Smooth muscle cell (in vitro differentiated cells): Measurements from ENCODE around the gene AK5. TPM values are rescaled to one million over a fixed set of nuclear protein-coding genes. Genes with fewer than 3 reads are reported as not detected.

Experiments used
- DNase-seq: peaks from one replicate; lab custom pipeline; 2025; ENCODE audit not compliant: unreplicated experiment; lab: John Stamatoyannopoulos, UW
- H2AFZ ChIP-seq: fragments of 200-600 bp; sonication (generic); 2 replicates; pipeline ENCODE4 v1.6.0; 2016; ENCODE audit warnings: antibody characterized with exemption, low read depth, mild to moderate bottlenecking
- H3F3A ChIP-seq: fragments of 200-600 bp; sonication (generic); 2 replicates; pipeline ENCODE4 v1.6.0; 2017; ENCODE audit warnings: antibody characterized with exemption, low read depth
- H3K27ac ChIP-seq: fragments of 200-600 bp; sonication (generic); 2 replicates; pipeline ENCODE4 v1.5.1; 2016; ENCODE audit warnings: low read depth, mild to moderate bottlenecking
- H3K27me3 ChIP-seq: fragments of 200-600 bp; sonication (generic); 2 replicates; pipeline ENCODE4 v1.6.1; 2016; ENCODE audit warnings: low read depth, mild to moderate bottlenecking
- H3K36me3 ChIP-seq: fragments of 200-600 bp; sonication (generic); 2 replicates; pipeline ENCODE4 v1.5.1; 2016; ENCODE audit warnings: low read depth
- H3K4me1 ChIP-seq: fragments of 200-600 bp; sonication (generic); 2 replicates; pipeline ENCODE4 v1.5.1; 2016; ENCODE audit warnings: low read depth
- H3K4me2 ChIP-seq: fragments of 200-600 bp; sonication (generic); 2 replicates; pipeline ENCODE4 v1.6.0; 2016; ENCODE audit warnings: mild to moderate bottlenecking
- H3K4me3 ChIP-seq: fragments of 200-600 bp; sonication (generic); 2 replicates; pipeline ENCODE4 v1.5.1; 2016; ENCODE audit warnings: mild to moderate bottlenecking
- H3K79me2 ChIP-seq: fragments of 200-600 bp; sonication (generic); 2 replicates; pipeline ENCODE4 v1.6.0; 2016; ENCODE audit warnings: low read depth, mild to moderate bottlenecking
- H3K9ac ChIP-seq: fragments of 200-600 bp; sonication (generic); 2 replicates; pipeline ENCODE4 v1.6.0; 2016; ENCODE audit warnings: low read depth
- H3K9me3 ChIP-seq: fragments of 200-600 bp; sonication (generic); replicated peaks from 2 replicates; pipeline ENCODE4 v1.5.1; 2016; ENCODE audit warnings: low read depth
- H4K20me1 ChIP-seq: fragments of 200-600 bp; sonication (generic); 2 replicates; pipeline ENCODE4 v1.6.0; 2016; ENCODE audit warnings: low read depth
- WGBS: methylation state at CpG from one replicate; pipeline ENCODE4 v1.1.7; 2016; ENCODE audit warnings: low lambda C conversion rate; 5-methylcytosine and 5-hydroxymethylcytosine counted together
- polyA plus RNA-seq: library from polyadenylated mRNA; unstranded; fragments of >200 nt; fragmentation: Nextera tagmentation; extraction: Ambion mirVana; gene quantifications from 2 replicates; pipeline ENCODE4 v1.2.1, GENCODE V29; 2016
- total RNA-seq: library from RNA; depleted of rRNA; stranded (reverse); fragments of >200 nt; gene quantifications from 2 replicates; pipeline ENCODE4 v1.2.3, GENCODE V29; 2014
- TF ChIP-seq, protein P1 (sequence below): fragments of 200-600 bp; sonication (generic); IDR thresholded peaks from 2 replicates; pipeline ENCODE4 v1.5.1; 2017; ENCODE audit warnings: borderline replicate concordance, mild to moderate bottlenecking, antibody characterized with exemption; ENCODE audit not compliant: insufficient read depth, poor library complexity, severe bottlenecking

The AK5 gene
- total and polyA plus RNA-seq, 2 experiments from 2014 or later, result 0.43 TPM; not detected in 1

DNA sequence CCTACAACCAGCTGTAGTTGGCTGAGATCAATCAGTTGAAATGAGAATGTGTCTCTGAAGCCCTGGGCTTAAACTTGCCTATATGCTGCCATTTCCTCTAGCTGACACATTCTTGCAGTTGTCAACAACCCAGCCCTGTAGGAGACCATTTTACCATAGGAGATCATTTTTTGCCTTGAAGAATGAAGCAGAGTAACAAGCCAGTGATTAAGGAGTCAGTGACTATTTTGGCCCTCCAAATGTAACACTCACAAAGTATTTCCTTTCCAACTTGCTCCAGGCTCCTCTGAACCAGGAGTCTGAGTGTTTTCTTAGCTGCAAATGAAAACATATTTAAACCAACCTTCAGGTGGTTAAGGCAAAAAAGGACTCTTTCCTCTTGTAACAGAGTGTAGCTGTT lies 217.1 kb downstream of the AK5 start:
- no peak for DNase-seq
- Histone ChIP-seq H3K36me3 (no peaks in the 10 kb centered on the region), H3K9me3 (no peaks in the 10 kb centered on the region), H3K4me1 (no peaks in the 10 kb centered on the region), H3K9ac (no peak overlapping the region), H3K27me3 (no peaks in the 10 kb centered on the region), H3K27ac (no peak overlapping the region), H3F3A (no peaks in the 10 kb centered on the region), H2AFZ (no peak overlapping the region), H4K20me1 (no peaks in the 10 kb centered on the region), H3K4me2 (no peak overlapping the region), H3K4me3 (no peak overlapping the region), H3K79me2 (no peaks in the 10 kb centered on the region)
- TF ChIP-seq, protein P1, sequence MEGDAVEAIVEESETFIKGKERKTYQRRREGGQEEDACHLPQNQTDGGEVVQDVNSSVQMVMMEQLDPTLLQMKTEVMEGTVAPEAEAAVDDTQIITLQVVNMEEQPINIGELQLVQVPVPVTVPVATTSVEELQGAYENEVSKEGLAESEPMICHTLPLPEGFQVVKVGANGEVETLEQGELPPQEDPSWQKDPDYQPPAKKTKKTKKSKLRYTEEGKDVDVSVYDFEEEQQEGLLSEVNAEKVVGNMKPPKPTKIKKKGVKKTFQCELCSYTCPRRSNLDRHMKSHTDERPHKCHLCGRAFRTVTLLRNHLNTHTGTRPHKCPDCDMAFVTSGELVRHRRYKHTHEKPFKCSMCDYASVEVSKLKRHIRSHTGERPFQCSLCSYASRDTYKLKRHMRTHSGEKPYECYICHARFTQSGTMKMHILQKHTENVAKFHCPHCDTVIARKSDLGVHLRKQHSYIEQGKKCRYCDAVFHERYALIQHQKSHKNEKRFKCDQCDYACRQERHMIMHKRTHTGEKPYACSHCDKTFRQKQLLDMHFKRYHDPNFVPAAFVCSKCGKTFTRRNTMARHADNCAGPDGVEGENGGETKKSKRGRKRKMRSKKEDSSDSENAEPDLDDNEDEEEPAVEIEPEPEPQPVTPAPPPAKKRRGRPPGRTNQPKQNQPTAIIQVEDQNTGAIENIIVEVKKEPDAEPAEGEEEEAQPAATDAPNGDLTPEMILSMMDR, result no peak

DNA sequence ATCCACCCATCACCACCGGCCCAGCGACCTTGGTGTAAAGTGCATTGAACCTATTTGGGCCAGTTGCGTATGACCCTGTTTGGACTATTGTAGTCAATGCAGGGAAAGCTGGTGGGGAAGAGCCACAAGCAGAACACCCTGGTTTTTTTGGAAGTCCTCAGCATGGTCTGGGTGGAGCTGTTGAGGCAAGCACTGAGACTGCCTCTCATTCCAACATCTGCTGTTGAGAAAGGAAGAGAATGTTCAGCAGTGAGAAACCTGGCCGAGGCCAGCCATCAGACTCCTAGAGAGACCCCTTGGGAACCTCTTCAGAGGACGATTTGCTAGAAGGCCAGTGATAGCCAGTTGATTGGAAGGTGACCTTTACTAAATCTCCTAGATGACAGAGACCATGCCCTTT lies 217.6 kb downstream of the AK5 start:
- Histone ChIP-seq H2AFZ (no peak overlapping the region), H3K27me3 (no peaks in the 10 kb centered on the region), H3K27ac (no peak overlapping the region), H3K79me2 (no peaks in the 10 kb centered on the region), H4K20me1 (no peaks in the 10 kb centered on the region), H3K4me3 (no peak overlapping the region), H3K9ac (no peak overlapping the region), H3K36me3 (no peaks in the 10 kb centered on the region), H3K4me2 (no peak overlapping the region), H3K9me3 (no peaks in the 10 kb centered on the region), H3K4me1 (no peaks in the 10 kb centered on the region), H3F3A (no peaks in the 10 kb centered on the region)
- no peak for DNase-seq
- TF ChIP-seq, protein P1, result no peak
- WGBS, result 97% methylated on average over 5 of the region's 5 CpGs

DNA sequence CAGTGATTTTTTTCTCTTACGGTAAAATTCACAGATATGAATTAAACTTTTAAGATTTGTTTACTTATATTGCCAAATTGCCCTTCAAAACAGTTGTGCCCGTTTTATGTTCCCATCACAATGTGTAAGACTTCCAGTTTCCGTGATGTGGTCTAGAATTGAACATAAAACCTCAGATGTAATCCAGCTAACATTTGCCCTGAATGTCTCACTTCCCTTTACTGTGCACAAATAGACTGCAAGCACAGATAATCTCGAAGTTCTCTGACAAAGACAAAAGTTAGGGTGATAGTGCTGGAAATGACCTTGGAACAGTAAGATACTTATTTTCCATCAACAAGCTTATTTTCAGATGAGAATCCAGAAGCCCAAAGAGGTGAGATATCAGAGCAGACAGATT lies 223.2 kb downstream of the AK5 start:
- Histone ChIP-seq H3F3A (no peaks in the 10 kb centered on the region), H3K79me2 (no peaks in the 10 kb centered on the region), H3K9me3 (no peaks in the 10 kb centered on the region), H3K4me2 (peak overlapping the region; percentile 13), H2AFZ (no peak overlapping the region), H3K4me3 (no peak overlapping the region), H4K20me1 (no peaks in the 10 kb centered on the region), H3K36me3 (no peaks in the 10 kb centered on the region), H3K9ac (no peak overlapping the region), H3K4me1 (no peaks in the 10 kb centered on the region), H3K27me3 (no peaks in the 10 kb centered on the region), H3K27ac (peak overlapping the region; percentile 46)
- 49% methylated on average over 4 of the region's 4 CpGs for WGBS
- TF ChIP-seq, protein P1, result no peak
- DNase-seq, result no peak

DNA sequence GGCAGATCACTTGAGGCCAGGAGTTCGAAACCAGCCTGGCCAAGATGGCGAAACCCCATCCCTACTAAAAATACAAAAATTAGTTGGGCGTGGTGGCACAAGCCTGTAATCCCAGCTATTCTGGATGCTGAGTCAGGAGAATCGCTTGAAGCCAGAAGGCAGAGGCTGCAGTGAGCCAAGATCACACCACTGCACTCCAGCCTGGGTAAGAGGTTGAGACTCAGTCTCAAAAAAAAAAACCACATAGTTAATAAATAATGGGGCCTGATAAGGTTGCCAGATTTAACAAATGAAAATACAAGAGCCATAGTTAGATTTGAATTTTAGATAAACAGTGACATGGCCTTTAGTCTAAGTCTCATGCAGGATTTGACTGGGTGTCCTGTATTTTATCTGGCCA lies 225.0 kb downstream of the AK5 start:
- H3K36me3 ChIP-seq, result no peaks in the 10 kb centered on the region
- H4K20me1 ChIP-seq, result no peaks in the 10 kb centered on the region
- DNase-seq, result no peak
- H3K4me2 ChIP-seq, result no peak overlapping the region
- peaks cover 5% of the 10 kb centered on the region for H3F3A ChIP-seq
- WGBS, result 91% methylated on average over 4 of the region's 4 CpGs
- no peak overlapping the region for H3K4me3 ChIP-seq
- no peak overlapping the region for H2AFZ ChIP-seq
- H3K9ac ChIP-seq, result no peak overlapping the region
- H3K4me1 ChIP-seq, result no peaks in the 10 kb centered on the region
- H3K27ac ChIP-seq, result no peak overlapping the region
- no peaks in the 10 kb centered on the region for H3K79me2 ChIP-seq
- TF ChIP-seq, protein P1, result no peak
- no peaks in the 10 kb centered on the region for H3K27me3 ChIP-seq
- H3K9me3 ChIP-seq, result no peaks in the 10 kb centered on the region
